Activated CD4-positive, alpha-beta T cell treated with anti-CD3 and anti-CD28 coated beads, Interleukin-2, Interleukin-6, amounts not matched to agents 100 ng/mL and 50 ng/mL, durations not matched to agents 16 hours and 8 hours (primary cell): Measurements from ENCODE around the gene MRPL53.
"Not testable (repeated sequence)": the region's sequence is repeated elsewhere in the genome, so short reads cannot be mapped to it uniquely, and the experiment has no call there.

Experiments
- DNase-seq: peaks from one replicate; pipeline ENCODE4 v3.0.0-alpha.2; 2020

The MRPL53 gene

DNA sequence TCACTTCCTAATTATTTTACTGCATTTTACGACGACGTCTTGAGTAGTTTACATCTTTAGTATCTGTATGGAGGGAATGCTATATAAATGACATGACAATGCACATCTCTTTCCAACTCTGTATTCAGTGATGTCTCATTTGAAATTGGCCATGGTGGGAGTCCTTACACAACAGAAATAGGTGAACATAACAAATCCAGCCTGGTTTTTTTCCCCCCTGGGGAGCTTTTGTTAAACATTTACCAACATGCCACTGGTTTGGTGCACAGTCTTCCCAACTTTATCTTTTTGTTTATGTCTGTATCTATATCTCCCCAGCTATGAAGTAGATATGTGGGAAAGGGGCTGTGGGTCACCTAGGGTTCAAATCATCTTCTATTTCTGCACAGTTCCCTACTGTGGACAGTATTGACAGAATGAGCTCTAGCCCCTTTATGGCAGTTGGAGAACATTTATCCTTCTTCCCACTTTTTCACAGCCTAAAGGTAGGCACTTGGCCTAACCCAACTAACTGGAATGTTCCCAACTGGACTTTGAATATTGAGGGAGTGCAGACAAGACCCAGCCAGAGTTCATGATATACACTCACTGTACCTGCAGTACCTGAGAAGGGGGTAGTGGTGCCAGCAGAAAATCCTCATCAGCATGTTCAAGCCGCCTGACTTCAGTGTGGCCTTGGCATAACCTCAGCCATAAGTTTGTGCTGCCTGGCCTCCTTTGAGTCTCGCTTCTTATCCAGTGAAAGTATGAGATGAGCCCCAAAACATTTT lies 25.1 kb downstream of the MRPL53 start:
- no peak for DNase-seq

DNA sequence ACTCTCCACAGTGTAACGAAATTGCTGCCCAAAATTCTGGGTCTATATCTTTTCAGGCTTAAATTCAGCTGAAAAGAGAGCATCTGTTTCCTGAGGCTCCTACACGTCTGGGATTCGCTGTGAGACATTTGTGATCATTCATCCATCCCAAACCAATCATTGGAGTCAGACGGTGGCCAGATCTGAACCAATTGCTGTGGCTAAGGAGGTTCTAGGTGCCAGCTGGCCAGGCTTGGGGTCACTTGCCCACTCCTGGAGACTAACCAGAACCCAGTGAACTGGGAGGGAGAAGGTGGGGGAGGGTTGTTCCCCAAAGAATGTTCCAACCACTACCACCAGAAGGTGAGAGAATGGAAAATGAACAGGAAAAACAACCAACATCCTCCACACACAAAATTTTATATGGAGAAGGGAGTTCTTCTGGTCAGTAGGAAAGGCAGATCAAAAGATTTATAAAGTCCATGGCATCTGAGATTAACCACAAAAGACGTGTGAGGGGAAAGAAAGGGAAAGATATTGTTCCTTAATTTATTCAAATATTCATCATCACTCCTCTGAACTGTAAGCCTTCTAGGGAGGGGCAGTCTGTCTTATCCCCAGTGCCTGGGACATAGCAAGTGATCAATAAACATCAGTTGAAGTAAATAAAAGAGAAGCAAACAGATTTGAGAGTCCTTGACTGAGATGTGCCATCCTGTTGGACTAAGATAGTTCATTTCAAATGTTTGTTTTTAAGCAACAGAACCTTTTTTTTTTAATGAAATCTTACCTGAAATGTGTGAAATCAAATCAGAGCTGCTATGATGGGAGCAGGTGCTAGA lies 27.8 kb downstream of the MRPL53 start:
- no peak for DNase-seq

DNA sequence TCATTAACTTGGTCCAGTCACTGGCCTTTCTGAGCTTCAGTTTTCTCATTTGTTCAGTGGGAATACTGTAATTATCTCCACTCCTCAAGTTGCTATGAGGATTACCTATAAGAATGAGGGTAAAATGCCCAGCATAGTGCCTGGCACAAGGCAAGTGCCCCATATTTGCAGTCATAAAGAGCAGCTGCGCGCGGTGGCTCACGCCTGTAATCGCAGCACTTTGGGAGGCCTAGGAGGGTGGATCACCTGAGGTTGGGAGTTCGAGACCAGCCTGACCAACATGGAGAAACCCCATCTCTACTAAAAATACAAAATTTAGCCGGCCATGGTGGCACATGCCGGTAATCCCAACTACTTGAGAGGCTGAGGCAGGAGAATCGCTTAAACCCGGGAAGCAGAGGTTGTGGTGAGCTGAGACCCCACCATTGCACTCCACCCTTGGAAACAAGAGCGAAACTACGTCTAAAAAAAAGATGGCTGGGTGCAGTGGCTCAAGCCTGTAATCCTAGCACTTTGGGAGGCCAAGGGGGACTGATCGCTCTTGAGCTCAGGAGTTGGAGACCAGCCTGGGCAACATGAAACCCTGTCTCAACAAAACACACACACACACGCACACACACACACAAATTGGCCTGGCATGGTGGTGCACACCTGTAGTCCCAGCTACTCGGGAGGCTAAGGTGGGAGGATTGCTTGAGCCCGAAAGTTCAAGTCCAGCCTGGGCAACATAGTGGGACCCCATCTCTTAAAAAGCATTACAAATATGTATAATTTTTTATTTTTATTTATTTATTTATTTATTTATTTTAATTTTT lies 29.8 kb downstream of the MRPL53 start:
- not testable (repeated sequence) for DNase-seq

DNA sequence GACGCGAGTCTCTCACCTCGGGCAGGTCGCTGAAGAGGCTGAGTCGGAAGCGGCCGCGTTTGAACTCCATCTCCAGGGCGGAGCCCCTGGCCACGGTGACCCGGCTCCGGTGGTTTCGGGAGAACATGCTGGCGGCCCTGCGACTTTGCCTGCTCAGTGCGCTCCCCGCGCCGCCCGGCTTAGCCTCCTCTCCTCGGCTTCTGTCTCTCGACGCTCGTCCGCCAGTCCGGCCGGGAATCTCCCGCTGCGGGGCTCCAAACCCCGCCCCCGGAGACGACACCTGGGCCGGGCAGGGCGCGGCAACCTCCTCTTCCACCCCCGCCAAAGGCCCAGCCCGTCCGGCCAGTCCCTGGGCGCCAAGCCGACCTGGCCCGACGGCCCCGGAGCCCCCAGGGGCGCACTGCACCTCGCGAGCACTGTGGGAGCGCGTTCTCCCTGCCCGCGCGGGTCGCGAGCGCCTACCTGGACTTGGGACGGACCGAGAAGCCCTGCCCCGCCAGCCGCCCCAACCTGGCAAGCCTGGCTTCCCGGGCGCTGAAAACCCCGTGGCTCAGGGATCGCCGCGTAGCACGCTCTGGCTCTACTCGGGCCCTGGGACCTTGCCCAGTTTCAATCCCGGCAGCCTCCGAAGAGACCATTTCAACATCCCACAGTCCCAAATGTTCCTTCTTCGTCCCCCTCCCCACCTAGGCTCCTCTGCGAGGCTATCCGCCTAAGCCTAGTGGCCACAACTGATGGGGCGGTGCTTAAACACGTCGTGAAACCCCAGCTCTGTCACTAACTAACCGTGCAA lies 30.6 kb downstream of the MRPL53 start, which contains the start of gene RTKN:
RTKN (minus strand) TSS at position 248 of the 793 bp plus-strand sequence; CDS start at position 127, 121 bp downstream.
- no peak for DNase-seq

DNA sequence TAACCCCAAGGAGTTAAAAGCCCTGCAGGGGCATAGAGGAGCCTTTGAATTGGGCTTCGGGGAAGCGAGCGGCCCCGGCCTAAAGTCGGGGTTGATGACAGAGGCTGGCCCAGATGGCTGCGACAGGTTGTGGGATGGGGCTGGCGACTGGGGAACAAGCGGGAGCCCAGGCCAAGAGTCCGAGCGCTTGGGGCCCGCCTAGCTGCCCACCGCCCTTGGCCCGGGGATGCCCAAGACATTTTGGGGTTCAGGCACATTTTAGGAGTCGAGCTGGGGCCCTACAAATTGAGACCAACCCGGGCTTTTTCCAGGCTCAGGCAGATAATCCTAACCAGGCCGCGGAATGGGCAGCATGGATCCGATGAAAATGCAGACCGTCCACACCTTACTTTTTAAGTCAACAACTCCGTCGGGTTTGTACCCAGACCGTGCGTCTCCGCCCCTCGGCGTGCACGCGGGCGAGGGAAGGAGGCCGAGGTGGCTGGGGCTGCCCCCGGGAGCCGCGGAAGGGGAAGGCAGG lies 31.2 kb downstream of the MRPL53 start:
- no peak for DNase-seq

DNA sequence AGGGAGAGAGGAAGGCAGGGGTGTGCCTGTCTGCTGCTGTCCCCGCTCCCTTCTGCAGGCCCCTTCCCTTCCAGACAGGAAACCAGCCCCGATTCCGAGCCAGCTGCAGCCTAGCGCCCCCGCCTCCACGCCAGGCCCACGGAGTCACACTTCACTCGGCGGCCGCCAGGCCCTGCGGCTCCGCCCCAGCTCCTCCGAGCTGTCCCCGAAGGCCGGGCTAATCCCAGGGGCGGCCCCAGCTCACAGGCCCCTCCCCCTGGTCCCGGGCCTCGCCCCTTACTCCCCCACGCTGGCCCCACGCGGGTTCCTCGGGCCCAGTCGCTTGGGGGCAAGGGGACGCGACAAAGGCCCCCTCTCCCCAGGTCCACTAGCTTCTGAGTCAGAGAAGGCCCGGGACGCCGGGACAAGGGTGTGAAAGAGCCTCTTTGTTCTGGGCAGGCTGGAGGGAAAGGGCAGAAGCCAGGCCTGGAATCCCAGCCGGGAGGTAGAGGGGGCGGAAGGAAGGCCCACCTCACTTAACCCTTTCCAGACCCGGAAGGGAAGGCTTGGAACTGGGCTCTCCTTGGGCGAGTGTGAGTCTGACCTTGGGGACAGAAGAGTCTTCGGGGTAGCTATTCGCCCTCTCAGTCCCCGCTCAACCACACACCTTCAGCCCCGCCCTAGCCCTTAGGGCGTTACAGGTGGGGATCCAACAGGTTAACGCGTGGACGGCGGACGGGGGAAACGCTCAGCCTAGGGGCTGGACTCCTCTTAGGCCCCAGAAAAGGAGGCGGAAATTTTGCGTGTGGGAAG lies 31.9 kb downstream of the MRPL53 start:
- DNase-seq = peak; percentile 51

DNA sequence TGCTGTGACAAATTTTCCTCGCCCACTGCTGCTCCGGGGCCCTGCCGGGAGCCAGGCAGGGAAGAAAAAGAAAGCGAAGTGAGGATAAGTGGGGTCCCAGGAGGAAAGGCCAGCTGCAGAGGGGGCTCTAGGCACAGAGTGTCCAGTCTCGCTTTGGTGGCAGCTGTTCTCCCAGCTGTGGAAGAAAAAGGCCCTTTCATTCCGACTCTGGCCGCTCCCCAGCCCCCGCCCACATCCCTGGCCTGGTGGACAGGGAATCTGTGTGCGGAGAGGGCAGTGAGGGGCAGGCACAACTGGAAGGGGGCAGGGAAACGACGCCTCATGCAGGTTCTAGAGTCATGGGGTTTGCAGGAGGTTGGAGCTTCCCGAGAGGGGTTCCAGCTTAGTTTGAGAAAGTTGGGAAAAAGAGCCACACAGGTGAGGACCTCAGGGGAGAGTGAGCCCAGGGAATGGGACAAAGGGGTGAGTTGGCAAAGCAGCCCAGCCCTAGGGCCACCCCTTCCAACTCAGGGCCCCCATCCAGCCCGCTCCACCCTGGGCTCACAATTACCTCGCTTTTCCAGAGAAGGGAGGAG lies 32.6 kb downstream of the MRPL53 start:
- no peak for DNase-seq

DNA sequence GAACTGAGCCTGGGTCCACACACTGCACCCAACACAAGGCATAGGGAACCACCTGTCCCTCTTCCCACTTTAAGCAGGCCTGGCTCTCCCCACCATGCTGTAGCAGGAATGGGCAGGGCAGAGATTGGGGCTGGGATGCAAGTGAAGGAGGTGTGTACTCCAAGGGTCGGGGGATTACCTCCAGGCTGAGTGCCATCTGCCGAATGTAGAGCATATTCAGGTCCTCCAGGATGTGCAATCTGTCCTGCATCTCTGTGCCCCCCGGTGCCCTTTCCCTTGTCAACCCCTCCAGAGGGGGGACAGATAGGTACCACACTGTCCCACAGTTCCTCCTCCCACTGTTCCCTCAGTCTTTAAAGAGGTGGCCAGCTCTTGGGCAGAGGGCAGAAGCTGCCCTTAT lies 33.1 kb downstream of the MRPL53 start:
- DNase-seq = no peak

DNA sequence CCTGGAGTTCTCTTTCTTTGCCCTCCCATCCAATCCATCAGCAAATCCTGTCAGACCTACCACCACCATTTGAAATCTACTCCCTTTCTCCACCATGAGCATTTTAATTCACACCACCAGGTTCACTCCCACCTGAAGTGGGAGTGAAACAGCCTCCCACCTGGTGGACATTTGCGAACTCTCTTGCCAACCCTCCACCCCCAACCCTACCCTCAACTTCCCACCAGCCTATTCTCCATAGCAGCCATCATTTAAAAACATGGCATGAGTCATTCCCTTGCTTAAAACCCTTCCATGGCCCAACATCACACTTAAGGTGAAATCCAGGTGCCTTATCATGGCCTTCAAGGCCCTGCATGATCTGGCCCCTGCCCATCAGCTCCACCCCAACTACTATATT lies 34.2 kb downstream of the MRPL53 start:
- DNase-seq = no peak

DNA sequence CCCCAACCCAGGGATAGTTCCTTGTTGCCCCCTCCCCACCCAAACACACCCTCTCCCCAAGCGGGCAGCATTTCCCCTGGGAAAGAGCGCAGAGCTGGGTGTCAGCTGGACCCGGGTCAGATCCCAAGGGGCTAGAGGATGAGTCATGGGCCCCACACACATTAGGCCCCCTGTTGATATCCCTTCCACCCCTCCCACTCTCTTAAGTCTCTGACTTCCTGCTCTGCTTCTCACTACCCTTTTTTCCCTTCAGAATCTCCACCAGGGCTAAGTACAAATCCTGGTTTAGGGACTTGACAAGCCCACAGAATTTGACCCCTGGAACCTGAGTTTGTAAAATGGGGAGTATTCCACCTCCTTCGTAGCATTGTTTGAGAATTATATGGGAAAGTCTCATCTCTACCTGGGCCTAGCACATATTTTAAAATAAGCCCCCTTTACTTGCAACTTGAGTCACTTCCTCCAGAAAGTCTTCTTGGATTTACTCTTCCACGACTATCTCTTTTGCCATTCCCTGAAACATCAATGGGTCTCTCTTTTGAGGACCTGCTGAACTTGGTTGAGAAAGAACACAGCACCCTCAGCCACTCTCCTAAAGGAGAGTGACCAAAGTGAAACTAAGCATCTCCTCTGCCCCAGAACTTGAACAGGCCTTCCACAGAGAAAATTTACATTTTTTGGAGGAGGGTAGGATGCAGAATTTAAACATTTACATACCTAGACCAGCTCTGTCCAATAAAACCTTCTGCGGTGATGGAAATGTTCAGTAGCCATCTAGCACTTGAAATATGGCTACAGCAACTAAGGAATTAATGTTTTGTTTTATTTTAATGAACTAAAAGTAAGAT lies 35.4 kb downstream of the MRPL53 start:
- DNase-seq = no peak

DNA sequence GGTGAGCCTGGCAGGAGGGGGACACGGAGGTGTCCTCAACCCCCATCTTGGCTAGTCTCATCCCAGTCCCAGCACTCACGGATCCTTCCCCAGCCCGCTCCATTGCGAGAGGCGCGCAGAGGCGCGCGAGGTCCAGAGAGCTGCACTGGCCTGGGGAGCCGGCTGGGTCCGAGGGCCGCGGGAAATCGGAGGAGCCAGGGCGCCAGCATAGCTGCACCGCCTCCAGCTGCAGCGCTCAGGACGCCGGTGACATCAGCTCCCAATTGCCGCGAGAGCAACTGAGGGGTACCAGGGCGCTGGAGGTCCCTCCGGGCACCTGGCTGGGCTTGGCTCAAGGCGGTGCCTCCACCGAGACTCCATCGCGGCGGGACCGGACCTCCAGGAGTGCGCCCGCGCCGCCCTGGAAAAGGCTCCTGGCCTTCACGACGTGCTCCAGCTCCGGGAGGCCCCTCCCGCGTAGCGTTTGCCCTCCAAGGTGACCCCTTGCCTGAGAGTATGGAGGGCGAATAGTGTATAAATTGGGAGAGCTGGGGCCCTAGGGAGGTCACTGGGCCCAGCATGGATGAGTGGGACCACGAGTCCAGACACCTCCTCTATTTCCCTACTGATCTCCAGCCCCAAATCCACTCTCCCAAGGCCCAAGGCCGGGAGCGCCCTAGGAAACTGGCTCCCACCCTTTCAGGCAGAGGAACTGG lies 36.2 kb downstream of the MRPL53 start:
- DNase-seq = no peak

DNA sequence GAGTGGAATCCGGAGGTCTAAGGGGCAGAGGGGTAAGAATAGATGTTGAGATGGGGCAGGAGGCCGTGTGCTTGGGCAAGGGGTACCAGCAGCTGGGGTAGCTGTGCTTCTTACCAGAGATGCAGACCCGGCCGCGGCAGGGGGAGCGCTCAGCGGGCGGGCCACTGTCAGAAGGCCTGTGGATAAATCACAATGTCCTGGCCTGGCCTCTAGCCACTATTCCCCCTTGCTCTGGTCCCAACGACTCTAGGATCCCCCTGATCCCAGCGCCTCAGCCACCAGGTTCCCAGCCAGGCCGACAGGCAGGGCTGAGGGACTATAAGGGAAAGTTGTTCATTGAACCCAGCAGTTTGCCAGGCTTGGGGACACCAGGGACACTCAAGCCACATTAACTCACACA lies 42.0 kb downstream of the MRPL53 start:
- DNase-seq = no peak

DNA sequence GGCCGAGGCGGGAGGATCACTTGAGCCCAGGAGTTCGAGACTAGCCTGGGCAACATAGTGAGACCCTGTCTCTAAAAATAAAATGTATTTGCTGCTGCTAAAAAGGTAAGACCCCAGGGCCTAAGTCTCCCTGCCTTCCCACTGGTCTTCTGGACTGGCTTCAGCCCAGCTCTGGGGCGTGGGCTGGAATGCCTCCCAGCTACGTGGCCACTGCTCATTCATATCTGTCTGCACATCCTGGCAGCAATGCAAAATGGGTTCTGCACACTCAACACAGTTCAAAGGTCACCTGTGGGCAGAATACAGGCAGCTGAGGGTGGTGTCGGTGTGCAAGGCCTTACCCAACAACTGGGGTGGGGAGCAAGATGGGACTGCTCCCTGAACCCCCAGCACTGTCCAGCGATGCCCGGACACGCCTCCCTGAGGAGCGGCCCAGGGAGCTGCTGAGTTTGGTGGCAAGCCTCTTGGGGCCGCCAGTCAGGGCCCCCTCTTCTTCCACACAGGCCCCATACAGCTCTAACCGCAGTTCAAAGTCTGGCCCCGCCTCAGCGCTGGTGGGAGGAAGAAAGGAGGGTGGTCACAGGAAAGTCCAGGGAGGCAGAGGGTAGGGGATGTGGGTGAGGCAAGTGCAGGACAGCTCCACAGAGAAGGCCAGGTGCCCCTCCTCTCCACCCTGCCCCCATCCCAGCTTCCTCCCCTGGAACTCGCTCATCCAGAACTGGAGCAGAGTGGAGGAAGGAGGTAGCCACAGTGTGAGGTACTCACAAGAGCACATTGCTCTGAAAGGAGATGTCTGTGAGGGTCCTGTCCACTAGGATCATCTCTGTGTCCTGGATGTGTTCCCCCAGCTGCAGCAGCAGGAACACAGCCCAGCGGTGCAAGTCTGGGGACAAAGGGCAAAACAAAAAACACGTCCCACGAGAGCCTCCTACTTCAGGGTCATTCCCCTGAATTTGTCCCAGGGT lies 42.7 kb downstream of the MRPL53 start:
- DNase-seq = no peak

DNA sequence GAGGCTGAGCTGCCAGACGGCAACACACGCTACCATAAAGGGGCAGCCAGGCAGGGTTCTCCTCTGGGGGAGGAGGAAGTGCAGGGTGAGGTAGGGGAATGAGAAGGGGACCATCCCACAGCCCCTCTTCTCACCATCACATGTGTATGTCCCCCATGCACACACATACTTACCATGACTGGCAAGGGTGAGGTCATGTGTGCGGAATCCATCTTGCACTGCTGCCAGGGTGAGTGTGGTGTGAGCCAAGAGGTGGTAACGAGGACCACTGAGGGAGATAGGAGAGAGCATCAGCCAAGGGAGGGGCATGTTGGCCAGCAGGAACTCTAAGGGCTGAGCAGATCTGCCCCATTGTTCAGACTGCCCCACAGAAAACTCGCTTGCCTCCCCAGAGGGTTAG lies 43.8 kb downstream of the MRPL53 start:
- DNase-seq = no peak

DNA sequence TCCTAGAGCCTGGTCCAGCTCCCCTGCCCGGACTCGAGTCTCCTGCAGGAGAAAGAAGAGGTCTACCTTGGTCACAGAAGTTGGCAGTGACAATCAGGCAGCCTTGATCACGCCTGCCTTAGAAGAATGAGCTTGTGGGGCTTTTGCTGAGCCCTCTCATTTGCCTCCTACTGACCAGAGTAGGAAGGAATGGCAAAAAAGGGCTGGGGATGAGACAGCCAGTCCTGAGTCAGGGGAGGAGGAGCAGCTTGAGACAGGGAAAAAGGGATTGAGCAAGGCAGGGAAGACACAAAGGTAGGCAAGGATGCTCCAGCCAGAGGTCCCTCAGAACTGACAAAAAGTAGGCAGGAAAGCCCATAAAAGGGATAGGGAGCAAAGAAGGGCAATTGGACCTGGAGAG lies 44.9 kb downstream of the MRPL53 start:
- DNase-seq = no peak

DNA sequence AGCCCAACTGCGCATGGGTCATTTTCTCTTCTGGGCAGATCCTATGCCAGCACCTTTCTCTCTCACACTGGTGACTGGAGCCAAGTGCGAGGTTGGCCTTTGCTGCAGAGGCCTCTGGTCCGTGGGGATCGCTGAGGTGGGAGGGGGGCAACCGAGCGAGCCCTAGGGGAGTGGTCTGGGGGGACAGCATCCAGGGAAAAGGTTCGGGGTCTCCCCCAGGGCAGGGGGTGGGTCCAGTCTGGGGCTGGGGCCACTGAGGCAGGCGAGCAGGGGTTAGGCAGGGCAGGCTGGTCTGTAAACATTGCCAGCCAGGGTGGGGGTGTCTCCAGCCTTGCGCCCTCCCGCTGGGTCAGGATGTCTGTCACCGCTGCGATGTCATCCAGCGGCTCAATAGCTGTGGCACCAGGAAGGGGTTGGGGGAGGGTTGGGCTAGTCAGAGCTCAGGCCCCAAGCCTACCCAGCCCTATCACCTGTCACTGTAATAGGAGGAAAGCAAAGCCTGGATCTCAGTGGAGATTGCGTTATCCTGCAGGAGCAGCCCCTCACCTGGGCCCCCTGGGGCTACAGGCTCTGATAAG lies 46.2 kb downstream of the MRPL53 start:
- DNase-seq = no peak

DNA sequence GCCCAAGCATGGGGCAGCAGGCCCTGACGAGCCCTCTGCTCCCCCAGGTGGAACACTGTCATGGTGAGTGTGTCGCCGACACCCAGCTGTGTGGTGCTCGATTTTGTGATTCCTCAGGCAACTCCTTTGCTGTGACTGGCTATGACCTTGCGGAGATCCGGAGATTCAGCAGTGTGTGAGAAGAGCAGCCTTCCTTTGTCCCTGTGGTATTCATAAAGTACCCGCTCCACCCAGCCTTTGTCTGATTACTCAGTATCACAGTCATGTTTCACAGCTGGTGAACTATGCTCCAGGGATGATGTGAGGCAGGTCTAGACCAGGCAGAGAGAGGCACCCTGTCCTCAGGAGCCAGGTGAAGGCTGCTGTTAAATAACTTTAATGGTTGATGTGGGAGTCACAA lies 47.0 kb downstream of the MRPL53 start:
- no peak for DNase-seq

DNA sequence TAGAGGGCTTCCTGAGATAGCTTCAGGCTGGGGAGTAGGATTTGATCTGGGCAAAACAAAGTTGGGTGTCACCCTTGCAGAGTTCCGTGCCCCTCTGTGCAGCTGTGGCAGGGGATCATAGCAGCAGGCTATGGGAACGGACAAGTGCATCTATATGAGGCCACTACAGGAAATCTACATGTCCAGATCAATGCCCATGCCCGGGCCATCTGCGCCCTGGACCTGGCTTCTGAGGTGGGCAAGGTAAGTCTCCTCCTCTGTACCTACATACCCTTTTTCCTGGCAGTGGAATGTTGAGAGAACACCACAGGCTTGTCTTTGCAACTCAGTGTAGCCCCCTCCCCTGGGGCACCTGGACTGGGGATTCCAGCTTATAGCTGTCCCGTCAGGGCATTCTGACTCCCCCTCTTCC lies 47.5 kb downstream of the MRPL53 start:
- no peak for DNase-seq
